Adrenal gland (tissue), 5 donors: ENCODE results near the gene EHBP1L1.
"Not testable (repeated sequence)": the region's sequence is repeated elsewhere in the genome, so short reads cannot be mapped to it uniquely, and the experiment has no call there.

Experiments used
- POLR2A ChIP-seq, 2 donors: fragments of 450-650 bp; IDR thresholded peaks; one replicate each; pipeline ENCODE4 v1.6.1; 2017; ENCODE audit warnings: antibody characterized with exemption in 2 of 2, mild to moderate bottlenecking in 2 of 2, moderate library complexity in 1 of 2
- TF ChIP-seq, protein P1 (sequence below), 6 experiments: fragments of 450-650 bp in 4 of 6; fragments of 200-600 bp in 2 of 6; sonication (generic) in 1 of 6; IDR thresholded peaks; 1 replicate in 5 of 6; 2 replicates in 1 of 6; pipeline versions ENCODE4 v1.5.1 to v1.8.0; 2016 to 2021; ENCODE audit warnings: antibody characterized with exemption in 6 of 6, mild to moderate bottlenecking in 2 of 6, moderate library complexity in 1 of 6
- donor health status: DM: no; HTN: no; CAD: no.

- TF ChIP-seq, protein P1, sequence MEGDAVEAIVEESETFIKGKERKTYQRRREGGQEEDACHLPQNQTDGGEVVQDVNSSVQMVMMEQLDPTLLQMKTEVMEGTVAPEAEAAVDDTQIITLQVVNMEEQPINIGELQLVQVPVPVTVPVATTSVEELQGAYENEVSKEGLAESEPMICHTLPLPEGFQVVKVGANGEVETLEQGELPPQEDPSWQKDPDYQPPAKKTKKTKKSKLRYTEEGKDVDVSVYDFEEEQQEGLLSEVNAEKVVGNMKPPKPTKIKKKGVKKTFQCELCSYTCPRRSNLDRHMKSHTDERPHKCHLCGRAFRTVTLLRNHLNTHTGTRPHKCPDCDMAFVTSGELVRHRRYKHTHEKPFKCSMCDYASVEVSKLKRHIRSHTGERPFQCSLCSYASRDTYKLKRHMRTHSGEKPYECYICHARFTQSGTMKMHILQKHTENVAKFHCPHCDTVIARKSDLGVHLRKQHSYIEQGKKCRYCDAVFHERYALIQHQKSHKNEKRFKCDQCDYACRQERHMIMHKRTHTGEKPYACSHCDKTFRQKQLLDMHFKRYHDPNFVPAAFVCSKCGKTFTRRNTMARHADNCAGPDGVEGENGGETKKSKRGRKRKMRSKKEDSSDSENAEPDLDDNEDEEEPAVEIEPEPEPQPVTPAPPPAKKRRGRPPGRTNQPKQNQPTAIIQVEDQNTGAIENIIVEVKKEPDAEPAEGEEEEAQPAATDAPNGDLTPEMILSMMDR (IDR thresholded peaks at IDR 0.05), result not testable (repeated sequence)
- TF ChIP-seq POLR2A (IDR thresholded peaks at IDR 0.05), result not testable (repeated sequence)
These were observed 63.4 kb downstream of the EHBP1L1 start for GRCh38 chr11:65639228-65639597.
